Parathyroid adenoma (tissue), 2 donors: Measurements from ENCODE around the gene MYLK.

ENCODE experiments used
- H2AFZ ChIP-seq: fragments of 300-600 bp; sonication (generic); one replicate; pipeline ENCODE4 v1.7.0; 2017; ENCODE audit warnings: antibody characterized with exemption, mild to moderate bottlenecking
- H3K27ac ChIP-seq: fragments of 300-600 bp; sonication (generic); one replicate; pipeline ENCODE4 v1.7.0; 2017
- H3K27me3 ChIP-seq: fragments of 300-600 bp; sonication (generic); one replicate; pipeline ENCODE4 v1.7.0; 2017; ENCODE audit warnings: low read length; ENCODE audit not compliant: control insufficient read depth, insufficient read depth
- H3K36me3 ChIP-seq: fragments of 300-600 bp; sonication (generic); one replicate; pipeline ENCODE4 v1.7.0; 2017; ENCODE audit warnings: low read length; ENCODE audit not compliant: control insufficient read depth, insufficient read depth
- H3K4me1 ChIP-seq: fragments of 300-600 bp; sonication (generic); one replicate; pipeline ENCODE4 v1.7.0; 2017; ENCODE audit warnings: control low read depth
- H3K4me2 ChIP-seq: fragments of 300-600 bp; sonication (generic); one replicate; pipeline ENCODE4 v1.7.0; 2017; ENCODE audit warnings: low read length
- H3K4me3 ChIP-seq: fragments of 300-600 bp; sonication (generic); one replicate; pipeline ENCODE4 v1.7.0; 2017; ENCODE audit warnings: low read depth, low read length
- H3K79me2 ChIP-seq: fragments of 300-600 bp; sonication (generic); one replicate; pipeline ENCODE4 v1.7.0; 2017; ENCODE audit warnings: control low read depth
- H3K9ac ChIP-seq: fragments of 300-600 bp; sonication (generic); one replicate; pipeline ENCODE4 v1.7.0; 2017; ENCODE audit warnings: mild to moderate bottlenecking
- H3K9me3 ChIP-seq: fragments of 300-600 bp; sonication (generic); one replicate; pipeline ENCODE4 v1.7.0; 2017; ENCODE audit warnings: low read length; ENCODE audit not compliant: control insufficient read depth
- TF ChIP-seq, protein P1 (sequence below): fragments of 300-600 bp; sonication (generic); IDR thresholded peaks from one replicate; pipeline ENCODE4 v1.7.0; 2017; ENCODE audit warnings: antibody characterized with exemption, mild to moderate bottlenecking
- donor health status: primary hyperparathyroidism.

The MYLK gene

DNA sequence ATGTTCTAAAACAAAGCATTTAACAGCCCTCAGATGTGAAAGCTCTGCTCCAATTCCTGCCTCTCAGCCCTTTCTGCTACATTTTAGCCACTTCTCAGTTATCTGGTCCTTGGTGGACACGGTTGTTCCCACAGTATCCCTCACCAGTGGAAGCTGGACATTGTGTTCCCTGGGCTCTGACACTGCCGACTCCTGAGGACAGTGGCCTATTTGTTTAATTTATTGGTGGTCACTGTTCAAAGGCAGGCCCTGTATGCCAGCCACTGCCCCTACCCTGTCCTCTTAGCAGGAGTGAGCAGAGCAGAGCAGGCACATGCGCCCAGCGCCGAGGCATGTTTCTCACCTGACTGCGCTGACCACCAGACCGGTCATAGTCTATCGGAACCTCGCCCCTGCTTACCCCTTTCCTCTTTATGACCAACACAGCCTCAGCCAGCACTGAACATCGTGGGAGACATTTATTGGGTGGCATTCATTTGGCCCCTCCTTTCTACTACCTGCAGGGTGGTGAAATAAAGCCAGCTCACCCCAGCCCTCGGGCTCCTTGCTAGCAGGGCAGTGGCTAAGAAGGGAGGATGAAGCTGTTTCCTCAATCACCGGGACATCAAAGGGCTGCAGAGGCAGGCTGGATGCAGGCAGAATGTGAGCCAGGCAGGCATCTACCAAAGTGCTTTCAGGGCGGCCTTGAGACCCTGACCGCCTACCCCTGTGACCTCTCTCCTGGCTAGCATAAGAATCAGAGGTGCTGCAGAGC is 245.0 kb downstream of the MYLK start:
- Histone ChIP-seq H3K4me2 (no peak overlapping the region), H3K4me1 (no peaks in the 10 kb centered on the region), H3K9ac (no peak overlapping the region), H3K79me2 (no peaks in the 10 kb centered on the region), H3K27me3 (no peaks in the 10 kb centered on the region), H3K27ac (no peak overlapping the region), H2AFZ (no peak overlapping the region), H3K9me3 (no peaks in the 10 kb centered on the region), H3K36me3 (no peaks in the 10 kb centered on the region), H3K4me3 (no peak overlapping the region)
- TF ChIP-seq, protein P1, sequence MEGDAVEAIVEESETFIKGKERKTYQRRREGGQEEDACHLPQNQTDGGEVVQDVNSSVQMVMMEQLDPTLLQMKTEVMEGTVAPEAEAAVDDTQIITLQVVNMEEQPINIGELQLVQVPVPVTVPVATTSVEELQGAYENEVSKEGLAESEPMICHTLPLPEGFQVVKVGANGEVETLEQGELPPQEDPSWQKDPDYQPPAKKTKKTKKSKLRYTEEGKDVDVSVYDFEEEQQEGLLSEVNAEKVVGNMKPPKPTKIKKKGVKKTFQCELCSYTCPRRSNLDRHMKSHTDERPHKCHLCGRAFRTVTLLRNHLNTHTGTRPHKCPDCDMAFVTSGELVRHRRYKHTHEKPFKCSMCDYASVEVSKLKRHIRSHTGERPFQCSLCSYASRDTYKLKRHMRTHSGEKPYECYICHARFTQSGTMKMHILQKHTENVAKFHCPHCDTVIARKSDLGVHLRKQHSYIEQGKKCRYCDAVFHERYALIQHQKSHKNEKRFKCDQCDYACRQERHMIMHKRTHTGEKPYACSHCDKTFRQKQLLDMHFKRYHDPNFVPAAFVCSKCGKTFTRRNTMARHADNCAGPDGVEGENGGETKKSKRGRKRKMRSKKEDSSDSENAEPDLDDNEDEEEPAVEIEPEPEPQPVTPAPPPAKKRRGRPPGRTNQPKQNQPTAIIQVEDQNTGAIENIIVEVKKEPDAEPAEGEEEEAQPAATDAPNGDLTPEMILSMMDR = no peak

DNA sequence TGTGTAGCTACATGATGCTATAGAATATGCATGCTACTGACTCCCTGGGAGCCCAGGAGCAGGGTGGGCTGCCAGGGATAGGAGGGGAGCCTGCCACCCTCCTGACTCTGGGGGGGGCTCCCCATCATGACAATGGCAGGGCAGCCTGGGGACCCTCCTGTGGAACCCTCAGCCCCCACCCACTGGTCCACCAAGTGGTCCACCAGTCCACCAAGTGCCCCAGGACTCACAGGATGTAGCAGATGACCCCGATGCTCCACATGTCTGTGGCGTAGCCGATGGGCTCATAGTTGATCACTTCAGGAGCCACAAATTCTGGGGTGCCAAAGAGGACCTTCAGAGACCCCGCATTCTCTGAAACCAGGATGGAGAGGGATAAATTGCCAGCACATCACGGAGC is 246.3 kb downstream of the MYLK start:
- H3K4me3 ChIP-seq = no peak overlapping the region
- H2AFZ ChIP-seq = no peak overlapping the region
- no peaks in the 10 kb centered on the region for H3K4me1 ChIP-seq
- no peaks in the 10 kb centered on the region for H3K79me2 ChIP-seq
- no peak overlapping the region for H3K4me2 ChIP-seq
- no peaks in the 10 kb centered on the region for H3K27me3 ChIP-seq
- TF ChIP-seq, protein P1 = no peak
- H3K9me3 ChIP-seq = no peaks in the 10 kb centered on the region
- no peaks in the 10 kb centered on the region for H3K36me3 ChIP-seq
- no peak overlapping the region for H3K27ac ChIP-seq
- no peak overlapping the region for H3K9ac ChIP-seq

- no peak overlapping the region for H2AFZ ChIP-seq
- no peak overlapping the region for H3K9ac ChIP-seq
- no peak overlapping the region for H3K4me3 ChIP-seq
- no peak overlapping the region for H3K27ac ChIP-seq
- H3K4me2 ChIP-seq = no peak overlapping the region
- no peaks in the 10 kb centered on the region for H3K36me3 ChIP-seq
- H3K4me1 ChIP-seq = no peaks in the 10 kb centered on the region
- no peaks in the 10 kb centered on the region for H3K27me3 ChIP-seq
- TF ChIP-seq, protein P1 = no peak
- H3K9me3 ChIP-seq = no peaks in the 10 kb centered on the region
- H3K79me2 ChIP-seq = no peaks in the 10 kb centered on the region
Measured at GRCh38 chr3:123637131-123637530, 247.0 kb downstream of the MYLK start.

- H2AFZ ChIP-seq = no peak overlapping the region
- no peak overlapping the region for H3K4me3 ChIP-seq
- H3K4me2 ChIP-seq = no peak overlapping the region
- no peaks in the 10 kb centered on the region for H3K4me1 ChIP-seq
- TF ChIP-seq, protein P1 = no peak
- H3K36me3 ChIP-seq = no peaks in the 10 kb centered on the region
- no peaks in the 10 kb centered on the region for H3K9me3 ChIP-seq
- no peak overlapping the region for H3K9ac ChIP-seq
- no peaks in the 10 kb centered on the region for H3K27me3 ChIP-seq
- H3K27ac ChIP-seq = no peak overlapping the region
- H3K79me2 ChIP-seq = no peaks in the 10 kb centered on the region
Measured at GRCh38 chr3:123636431-123636841, 247.7 kb downstream of the MYLK start.

- Histone ChIP-seq H3K27me3 (no peaks in the 10 kb centered on the region), H3K9me3 (no peaks in the 10 kb centered on the region), H3K36me3 (no peaks in the 10 kb centered on the region), H3K4me2 (no peak overlapping the region), H3K9ac (no peak overlapping the region), H3K4me3 (no peak overlapping the region), H3K4me1 (no peaks in the 10 kb centered on the region), H3K79me2 (no peaks in the 10 kb centered on the region), H3K27ac (no peak overlapping the region), H2AFZ (no peak overlapping the region)
- TF ChIP-seq, protein P1 = no peak
Measured at GRCh38 chr3:123635717-123636116, 248.4 kb downstream of the MYLK start.
